Measurements from ENCODE around the gene RIBC1.
"Not testable (repeated sequence)": the region's sequence is repeated elsewhere in the genome, so short reads cannot be mapped to it uniquely, and the experiment has no call there.

The RIBC1 gene

DNA sequence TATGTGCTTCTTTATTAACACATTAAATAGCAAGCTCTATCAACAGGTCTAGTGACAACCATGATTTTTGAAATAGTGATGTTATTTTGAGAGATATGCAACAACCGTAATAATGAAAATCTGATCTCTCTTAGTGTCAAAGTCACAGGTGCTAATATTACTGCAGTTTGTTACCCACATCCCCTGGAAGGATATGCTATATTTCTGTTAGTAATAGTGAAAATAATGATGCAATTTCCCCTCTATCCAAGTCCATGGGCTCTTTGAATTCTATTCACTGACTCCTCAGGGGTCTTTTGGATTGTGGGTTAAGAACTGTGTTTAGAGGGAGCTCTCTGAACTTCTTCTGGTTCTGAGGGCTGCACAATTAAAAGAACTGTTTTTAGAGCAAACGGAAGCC lies 14.5 kb downstream of the RIBC1 start:
- DNase-seq, result no peak

DNA sequence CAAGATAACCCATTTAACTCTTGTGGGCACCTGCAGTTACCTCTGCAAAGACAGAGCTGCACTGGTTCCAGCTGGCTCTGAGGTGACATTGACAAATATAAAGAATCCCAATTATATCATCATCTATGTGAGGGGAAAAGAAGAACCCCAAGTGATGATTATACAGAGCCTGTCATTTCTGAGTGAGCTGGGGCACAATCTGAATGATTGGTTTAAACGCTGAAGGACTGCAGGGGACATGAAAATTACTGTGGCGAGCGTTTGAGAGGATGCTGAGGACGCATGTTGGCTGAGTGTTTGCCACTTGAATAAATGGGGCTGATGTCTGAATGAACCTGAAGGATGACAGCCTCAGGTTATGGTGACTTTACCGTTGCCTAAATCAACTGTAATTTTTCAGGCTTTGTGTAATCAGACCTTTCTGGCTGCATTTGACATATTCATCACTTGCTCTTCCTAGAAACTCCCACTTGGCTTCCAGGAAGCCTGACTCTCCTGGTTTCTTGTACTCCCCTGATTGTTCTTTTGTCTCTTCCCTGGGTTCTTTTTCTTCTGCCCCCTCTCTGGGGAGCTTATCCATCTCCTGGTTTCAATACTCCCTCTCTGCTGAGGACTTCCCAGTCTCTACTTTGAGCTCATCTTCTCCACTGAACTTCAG lies 15.6 kb downstream of the RIBC1 start:
- DNase-seq, result no peak

DNA sequence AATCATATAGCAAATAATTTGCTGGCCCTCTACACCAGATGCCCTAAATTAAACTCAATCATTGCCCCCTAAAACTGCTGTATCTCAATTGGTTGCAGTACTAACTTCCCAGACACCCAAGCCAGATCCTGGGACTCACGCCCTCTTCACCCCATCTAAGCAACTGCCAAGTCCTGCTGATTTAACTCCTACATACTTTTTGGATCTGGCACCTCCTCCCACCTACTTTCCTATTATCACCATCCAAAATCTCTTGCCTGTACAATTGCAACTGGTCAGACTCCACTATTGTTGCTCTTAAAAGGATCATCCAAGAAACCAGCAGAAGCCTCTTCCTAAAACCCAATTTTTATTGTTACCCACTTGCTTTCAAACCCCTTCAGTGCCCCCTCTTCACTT lies 16.2 kb downstream of the RIBC1 start:
- no peak for DNase-seq

DNA sequence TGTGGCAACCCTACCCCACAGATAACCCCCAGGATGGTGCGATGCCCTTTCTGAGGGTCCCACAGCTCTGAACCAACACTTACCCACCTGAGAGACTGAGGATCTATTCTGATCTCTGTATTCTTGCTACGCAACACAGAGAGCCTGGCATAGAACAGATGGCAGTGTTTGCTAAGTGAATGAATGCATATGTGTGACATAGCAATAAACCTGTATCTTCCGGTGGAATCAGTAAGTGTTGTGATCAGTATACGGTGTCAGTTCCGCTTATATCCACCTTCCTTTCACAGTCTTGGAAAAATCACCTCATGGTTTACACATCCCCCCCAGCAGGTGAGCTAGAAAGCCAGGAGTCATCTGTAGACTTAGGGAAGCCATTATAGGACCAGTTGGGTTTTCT lies 17.4 kb downstream of the RIBC1 start:
- no peak for DNase-seq

DNA sequence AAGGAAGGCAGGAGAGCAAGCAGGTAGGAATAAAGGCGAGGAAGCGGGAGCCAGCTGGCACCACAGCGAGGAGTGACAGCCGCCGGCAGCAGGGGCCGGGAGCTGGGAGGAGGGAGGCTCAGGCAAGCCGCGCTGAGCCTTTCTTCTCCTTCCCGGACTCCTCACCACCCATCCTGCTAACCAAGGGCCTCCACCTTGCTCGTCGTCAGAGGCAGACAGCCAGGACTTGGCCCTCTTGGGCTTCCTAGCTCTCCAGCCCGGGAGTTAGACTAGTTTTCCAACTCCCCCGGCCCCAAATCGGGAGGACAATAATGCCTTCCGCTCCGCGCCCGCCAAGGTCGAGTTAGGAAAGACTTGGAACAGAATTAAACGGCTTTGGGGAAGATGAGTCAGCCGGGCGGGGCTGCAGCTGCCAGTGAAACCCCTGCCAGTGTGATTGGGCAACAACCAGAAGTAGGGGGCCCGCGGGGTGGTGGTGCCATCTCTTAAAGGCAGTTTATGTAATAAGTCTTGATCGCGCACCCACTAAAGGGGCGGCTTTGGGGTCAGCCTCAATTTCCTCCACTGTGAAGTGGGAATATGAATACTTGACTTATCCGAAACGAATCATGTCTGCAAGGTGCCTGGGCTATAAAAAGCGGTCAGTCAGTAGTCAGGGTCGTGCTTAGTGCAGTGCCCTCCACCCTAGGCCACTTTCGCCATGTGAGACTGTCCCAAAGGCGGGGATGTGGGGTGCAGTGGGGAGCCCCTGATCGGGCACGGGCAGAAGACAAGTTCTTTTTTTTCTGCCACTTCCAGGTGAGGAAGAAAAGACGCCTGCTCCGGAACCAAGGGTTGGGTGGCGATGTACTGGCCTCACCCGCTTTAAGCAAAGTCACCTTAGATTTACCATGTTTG lies 18.2 kb downstream of the RIBC1 start:
- DNase-seq, result peak; percentile 12

DNA sequence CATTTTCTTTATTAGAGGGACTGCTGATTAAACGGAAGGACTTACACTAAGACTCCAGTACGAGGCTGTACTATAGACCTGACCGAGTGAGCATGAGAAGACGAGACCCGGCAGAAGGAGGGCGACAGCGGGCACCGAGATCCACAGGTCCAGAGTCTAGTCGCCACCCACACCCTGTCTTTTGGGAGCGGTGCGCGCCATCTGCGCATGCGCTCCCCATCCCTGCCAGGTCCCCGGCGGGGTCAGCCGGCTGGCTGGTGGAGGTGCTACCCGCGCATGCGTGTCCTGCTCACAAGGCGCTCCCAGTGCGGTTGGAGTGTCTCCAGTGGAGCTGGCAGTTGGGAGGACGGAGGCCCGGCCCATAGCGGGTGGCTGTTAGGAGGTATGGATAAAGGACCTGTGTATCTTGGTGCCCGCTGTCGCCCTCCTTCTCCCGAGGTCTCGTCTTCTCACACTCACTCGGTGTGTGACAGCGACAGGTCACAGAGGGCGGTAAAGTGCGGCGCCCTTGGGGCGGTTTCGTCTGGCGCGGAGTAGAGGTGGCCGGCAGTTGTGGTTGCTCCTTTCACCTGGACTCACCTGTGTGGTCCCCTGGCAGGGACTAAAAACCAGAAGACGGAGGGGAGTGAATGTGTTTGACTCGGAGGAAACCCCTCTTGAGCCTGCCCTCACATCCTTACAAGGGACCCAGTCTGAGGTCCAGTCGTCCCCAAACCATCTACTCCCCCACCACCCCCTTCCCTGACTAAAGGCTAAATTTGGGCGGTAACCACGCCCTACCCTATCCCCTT lies 19.1 kb downstream of the RIBC1 start:
- DNase-seq, result peak; percentile 80

DNA sequence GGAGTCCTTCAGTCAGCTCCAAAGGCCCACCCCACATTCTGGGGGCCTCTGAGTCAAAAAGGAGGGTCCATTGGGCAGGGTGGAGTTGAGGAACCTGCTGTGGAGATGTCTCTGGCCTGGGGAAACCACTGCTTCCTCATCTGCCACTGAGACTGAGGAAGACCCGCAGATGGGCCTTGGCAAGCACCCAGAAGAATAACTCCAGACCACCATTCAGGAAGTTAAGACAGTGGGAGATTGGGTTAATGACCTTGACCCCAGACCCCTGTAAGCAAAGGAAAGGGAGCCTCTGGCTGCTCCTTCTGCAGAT lies 19.6 kb downstream of the RIBC1 start:
- no peak for DNase-seq

DNA sequence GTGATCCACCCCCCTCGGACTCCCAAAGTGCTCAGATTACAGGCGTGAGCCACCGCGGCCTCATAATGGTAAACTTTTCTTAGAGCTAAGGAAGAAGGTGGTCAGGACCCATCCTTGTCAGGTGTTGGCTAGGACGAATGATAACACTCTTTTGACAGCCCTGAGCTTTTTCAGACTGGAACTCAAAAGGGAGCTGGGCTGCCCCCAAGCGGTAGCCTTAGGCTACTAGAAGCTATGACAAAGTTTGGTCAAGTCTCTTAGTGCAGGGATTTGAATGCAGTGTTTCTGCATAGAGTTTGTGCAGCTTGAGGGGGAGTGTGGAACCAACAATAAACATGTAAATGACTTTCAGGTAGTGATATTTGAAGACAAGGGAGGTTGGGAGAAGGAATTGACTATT lies 23.3 kb downstream of the RIBC1 start:
- peak; percentile 53 for DNase-seq

DNA sequence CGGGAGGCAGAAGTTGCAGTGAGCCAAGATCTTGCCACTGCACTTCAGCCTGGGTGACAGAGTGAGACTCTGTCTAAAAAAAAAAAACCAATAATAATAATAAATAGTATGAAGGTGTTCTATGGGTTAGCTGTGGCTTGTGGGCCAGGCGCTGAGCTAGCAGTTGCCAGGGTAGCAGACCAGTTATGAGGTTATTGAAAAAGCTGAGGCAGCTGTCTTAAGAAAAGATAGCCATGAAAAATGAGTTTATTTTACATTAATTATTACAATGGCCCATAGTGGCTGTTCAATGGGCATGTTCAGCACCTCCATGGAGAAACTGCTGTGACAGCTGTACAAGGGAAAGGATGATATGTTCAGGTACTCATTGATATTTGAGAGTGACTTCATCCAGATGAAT lies 24.8 kb downstream of the RIBC1 start:
- no peak for DNase-seq

DNA sequence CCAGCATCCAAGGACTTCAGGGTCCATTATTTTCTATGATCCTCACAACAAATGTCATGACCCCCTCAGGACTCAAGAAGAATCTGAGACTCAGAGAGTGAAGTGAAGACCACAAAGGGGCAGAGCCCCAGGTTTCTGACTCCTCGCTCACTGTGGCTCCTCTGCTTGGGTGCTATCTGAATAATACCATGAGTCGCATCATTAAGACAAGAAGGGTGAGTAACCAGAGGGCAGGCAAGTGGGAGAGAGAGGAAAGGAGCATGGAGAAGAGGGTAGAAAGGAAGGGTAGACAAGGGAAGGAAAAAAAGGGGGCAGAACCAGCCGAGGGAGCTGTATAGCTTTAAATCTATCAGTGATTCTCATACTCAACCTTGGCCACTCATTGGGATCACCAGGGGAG lies 27.0 kb downstream of the RIBC1 start:
- no peak for DNase-seq

DNA sequence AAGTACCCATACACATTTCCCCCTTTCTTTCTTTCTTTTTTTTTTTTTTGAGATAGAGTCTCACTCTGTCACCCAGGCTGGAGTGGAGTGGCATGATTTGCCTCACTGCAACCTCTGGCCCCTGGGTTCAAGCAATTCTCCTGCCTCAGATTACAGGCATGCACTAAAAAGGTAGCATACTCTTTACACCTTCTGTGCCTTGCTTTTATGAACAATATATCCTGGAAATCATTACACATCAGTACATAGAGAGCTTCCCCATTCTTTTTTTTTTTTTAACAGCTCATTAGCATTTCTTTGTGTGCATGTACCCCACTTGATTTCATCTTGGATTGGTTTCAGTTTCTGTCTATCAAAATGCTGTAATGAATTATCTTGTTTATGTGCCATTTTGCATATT lies 30.1 kb downstream of the RIBC1 start:
- no peak for DNase-seq

DNA sequence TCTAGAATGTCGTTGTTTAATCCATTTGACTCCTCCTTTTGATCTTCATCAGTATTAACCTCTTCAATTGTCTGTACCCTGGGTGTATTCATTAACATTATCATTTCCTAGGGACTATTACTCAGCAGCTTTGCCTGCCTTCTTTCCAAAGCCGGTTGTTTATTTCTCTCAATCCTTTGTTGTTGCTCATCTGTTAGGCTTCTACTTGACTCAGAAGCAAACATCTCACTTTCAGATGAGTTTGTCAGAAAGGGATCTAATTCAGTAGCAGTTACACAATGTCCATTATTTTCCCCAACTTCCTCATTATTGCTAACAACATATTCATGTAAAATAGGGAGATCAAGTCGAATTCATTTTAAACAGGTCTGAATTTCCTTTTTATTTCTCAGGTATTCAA lies 33.6 kb downstream of the RIBC1 start:
- no peak for DNase-seq

DNA sequence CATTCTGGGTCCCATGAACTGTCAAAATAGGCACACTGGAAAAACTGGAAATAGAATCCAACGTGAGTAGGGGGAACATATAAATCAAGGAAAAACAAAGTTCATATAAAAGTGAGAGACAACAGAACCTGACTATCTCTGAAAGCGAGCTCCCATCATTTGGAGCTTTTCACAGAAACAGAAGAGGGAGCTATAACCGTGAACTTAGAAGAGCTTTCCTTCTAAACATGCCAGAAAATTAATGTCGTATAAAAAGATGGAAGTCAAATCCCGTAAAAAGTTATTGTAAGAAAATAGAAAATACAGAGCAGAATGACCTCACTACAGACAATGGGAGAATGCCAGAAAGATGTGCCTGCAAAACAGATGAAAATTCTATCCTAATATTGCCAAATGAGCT lies 35.4 kb downstream of the RIBC1 start:
- DNase-seq, result no peak

DNA sequence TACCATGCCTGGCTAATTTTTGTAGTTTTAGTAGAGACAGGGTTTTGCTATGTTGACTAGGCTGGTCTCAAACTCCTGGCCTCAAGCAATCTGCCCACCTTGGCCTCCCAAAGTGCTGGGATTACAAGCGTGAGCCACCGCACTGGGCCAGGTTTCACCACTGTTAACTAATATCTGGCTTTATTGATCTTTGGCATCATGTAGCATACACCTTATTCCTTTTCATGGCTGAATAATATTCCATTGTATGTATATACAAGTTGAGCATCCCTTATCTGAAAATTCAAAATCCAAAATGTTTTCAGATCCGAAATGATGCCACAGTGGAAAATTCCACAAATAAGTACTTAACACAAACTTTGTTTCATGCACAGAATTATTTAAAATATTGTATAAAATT lies 46.0 kb downstream of the RIBC1 start:
- DNase-seq, result not testable (repeated sequence)

DNA sequence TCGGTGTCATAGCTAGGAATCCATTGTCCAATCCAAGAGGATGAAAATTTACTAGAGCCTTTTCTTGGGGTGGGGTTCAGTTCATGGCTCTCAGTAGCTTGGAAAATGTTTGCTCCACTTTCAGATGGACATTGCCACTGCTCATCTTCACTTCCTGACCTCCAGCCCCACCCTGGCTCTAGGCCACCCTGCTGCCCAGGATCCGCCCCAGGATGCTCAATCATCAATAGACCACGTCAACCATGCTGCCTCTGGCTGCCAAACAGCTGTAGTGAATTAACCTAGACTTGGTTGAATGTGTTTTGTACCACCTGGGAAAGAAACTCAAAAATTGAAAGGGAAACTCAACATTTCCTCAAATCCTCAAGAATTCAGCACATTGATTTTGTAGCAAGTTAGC lies 48.7 kb downstream of the RIBC1 start:
- DNase-seq, result no peak

DNA sequence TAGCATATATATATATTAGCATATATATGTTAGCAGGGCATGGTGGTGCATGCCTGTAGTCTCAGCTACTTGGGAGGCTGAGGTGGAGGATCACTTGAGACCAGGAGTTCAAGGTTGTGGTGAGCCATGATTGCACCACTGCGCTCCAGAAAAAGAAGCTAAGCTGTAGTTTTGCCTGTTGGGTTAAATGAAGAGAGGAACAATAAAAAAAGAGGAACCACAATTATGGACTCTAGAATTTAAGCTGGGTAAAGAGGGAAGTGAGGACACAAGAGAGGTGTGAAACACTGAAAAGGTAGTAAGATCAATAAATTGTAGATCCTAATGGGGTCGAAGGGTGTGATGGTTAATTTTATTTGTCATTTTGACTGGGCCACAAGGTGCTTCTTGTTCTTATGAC lies 52.0 kb downstream of the RIBC1 start:
- DNase-seq, result no peak

DNA sequence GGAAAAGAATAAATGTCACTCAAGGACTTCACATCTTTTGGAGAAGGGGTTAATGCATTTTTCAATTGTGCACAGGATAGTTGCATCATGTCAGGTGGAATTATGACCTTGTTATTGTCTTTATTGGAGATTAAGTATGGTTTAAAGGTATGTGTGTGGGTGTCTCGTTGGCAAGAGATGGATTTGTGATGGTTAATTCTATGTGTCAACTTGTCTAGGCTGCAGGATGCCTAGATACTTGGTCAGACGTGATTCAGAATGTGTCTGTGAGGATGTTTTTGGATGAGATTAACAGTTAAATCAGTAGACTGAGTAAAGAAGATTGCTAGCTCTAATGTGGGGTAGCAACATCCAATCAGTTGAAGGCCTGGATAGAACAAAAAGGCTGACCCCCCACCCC lies 53.7 kb downstream of the RIBC1 start:
- no peak for DNase-seq

DNA sequence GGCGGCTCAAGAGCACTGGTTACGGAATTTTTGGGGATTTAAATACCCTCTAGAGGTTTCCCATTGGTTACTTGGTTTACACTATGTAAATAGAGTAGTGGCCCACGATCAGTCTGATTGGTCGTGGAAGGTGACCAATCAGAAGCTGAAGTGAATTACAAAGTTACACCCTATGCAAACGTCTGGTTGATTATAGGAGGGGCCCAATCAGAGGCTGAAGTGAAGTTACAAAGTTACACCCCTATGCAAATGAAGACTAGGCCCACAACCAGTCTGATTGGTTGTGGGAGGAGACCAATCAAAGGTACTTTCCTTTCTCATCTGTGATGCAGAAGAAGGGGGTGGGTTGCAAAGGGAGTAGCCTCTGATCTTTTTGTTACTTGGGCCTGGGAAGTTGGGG lies 56.6 kb downstream of the RIBC1 start:
- no peak for DNase-seq

Measured in CD4-positive, alpha-beta T cell treated with Interleukin-17A for 1 hour (primary cell).